HepG2 (cell line): ENCODE data around the gene ODAD2.

Experiments used
- ZNF652 ChIP-seq: IDR thresholded peaks from 2 replicates; pipeline ENCODE4 v1.6.1; 2016; ENCODE audit warnings: low read depth, borderline replicate concordance
- TF ChIP-seq, protein P1 (sequence below): sonication (generic); formaldehyde crosslinking; IDR thresholded peaks from 2 replicates; pipeline ENCODE4 v1.5.0; 2020; ENCODE audit warnings: mild to moderate bottlenecking, missing genetic modification reagents, moderate library complexity

DNA sequence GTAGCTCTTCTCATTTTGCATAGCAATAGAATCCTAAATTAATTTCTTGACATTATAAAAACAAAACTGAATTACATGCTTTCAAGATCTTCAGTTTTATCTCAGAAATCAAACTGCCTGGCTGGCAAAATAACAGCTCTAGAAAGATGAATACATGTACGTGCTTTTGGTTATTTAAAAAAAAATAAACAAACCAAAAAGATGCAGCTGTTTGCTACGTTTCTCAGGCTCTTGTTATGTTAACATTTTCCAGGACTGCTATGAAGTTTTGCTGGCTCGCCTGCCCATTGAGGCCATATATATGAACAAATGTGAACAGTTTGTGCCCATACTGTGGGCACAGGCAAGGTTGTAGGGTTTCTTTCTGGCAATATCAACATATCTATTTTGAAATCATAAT is 86.6 kb downstream of the ODAD2 start:
- TF ChIP-seq, protein P1, sequence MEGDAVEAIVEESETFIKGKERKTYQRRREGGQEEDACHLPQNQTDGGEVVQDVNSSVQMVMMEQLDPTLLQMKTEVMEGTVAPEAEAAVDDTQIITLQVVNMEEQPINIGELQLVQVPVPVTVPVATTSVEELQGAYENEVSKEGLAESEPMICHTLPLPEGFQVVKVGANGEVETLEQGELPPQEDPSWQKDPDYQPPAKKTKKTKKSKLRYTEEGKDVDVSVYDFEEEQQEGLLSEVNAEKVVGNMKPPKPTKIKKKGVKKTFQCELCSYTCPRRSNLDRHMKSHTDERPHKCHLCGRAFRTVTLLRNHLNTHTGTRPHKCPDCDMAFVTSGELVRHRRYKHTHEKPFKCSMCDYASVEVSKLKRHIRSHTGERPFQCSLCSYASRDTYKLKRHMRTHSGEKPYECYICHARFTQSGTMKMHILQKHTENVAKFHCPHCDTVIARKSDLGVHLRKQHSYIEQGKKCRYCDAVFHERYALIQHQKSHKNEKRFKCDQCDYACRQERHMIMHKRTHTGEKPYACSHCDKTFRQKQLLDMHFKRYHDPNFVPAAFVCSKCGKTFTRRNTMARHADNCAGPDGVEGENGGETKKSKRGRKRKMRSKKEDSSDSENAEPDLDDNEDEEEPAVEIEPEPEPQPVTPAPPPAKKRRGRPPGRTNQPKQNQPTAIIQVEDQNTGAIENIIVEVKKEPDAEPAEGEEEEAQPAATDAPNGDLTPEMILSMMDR (CRISPR knock-in tag), result no peak
- TF ChIP-seq ZNF652 (CRISPR knock-in tag), result no peak
